MM.1S (cell line): ENCODE data around the gene SORBS2.

ENCODE experiments used
- DNase-seq: peaks from one replicate; pipeline ENCODE4 v3.0.0-alpha.2; 2015
- H2AFZ ChIP-seq: fragments of 300-600 bp; sonication (generic); 2 replicates; pipeline ENCODE4 v1.6.0; 2016; ENCODE audit warnings: antibody characterized with exemption, low read length
- H3F3A ChIP-seq: fragments of 300-600 bp; sonication (generic); 2 replicates; pipeline ENCODE4 v1.6.1; 2016; ENCODE audit warnings: mild to moderate bottlenecking, antibody characterized with exemption, low read length, moderate library complexity, mixed read lengths; ENCODE audit not compliant: insufficient read depth
- H3K27ac ChIP-seq: fragments of 300-600 bp; sonication (generic); 2 replicates; pipeline ENCODE4 v1.5.1; 2016; ENCODE audit warnings: mild to moderate bottlenecking, low read length
- H3K27me3 ChIP-seq: fragments of 300-600 bp; sonication (generic); replicated peaks from 2 replicates; pipeline ENCODE4 v1.6.0; 2016; ENCODE audit warnings: low read length; ENCODE audit not compliant: insufficient read depth
- H3K36me3 ChIP-seq: fragments of 300-600 bp; sonication (generic); replicated peaks from 2 replicates; pipeline ENCODE4 v1.6.1; 2016; ENCODE audit warnings: mild to moderate bottlenecking, low read length, mixed read lengths; ENCODE audit not compliant: insufficient read depth
- H3K4me1 ChIP-seq: fragments of 300-600 bp; sonication (generic); 2 replicates; pipeline ENCODE4 v1.6.1; 2016; ENCODE audit warnings: low read length, mixed read lengths
- H3K4me2 ChIP-seq: fragments of 300-600 bp; sonication (generic); 2 replicates; pipeline ENCODE4 v1.6.0; 2016; ENCODE audit warnings: low read depth, low read length
- H3K4me3 ChIP-seq: fragments of 300-600 bp; sonication (generic); 2 replicates; pipeline ENCODE4 v1.5.1; 2016; ENCODE audit warnings: low read length, mixed read lengths
- H3K79me2 ChIP-seq: fragments of 300-600 bp; sonication (generic); 2 replicates; pipeline ENCODE4 v1.6.1; 2016; ENCODE audit warnings: mixed run types, low read length, mixed read lengths
- H3K9ac ChIP-seq: fragments of 300-600 bp; sonication (generic); 2 replicates; pipeline ENCODE4 v1.6.1; 2016; ENCODE audit warnings: low read length, mixed read lengths
- H3K9me2 ChIP-seq: fragments of 300-600 bp; sonication (generic); replicated peaks from 2 replicates; pipeline ENCODE4 v1.6.1; 2016; ENCODE audit warnings: mild to moderate bottlenecking, low read length, mixed read lengths; ENCODE audit not compliant: insufficient read depth
- H3K9me3 ChIP-seq: fragments of 300-600 bp; sonication (generic); replicated peaks from 2 replicates; pipeline ENCODE4 v1.6.1; 2016; ENCODE audit warnings: mild to moderate bottlenecking, low read length, mixed read lengths; ENCODE audit not compliant: insufficient read depth
- H4K20me1 ChIP-seq: fragments of 300-600 bp; sonication (generic); 2 replicates; pipeline ENCODE4 v1.6.1; 2016; ENCODE audit warnings: mild to moderate bottlenecking, low read length, moderate library complexity, mixed read lengths; ENCODE audit not compliant: insufficient read depth
- EZH2 ChIP-seq: fragments of 300-600 bp; sonication (generic); optimal IDR thresholded peaks from 2 replicates; pipeline ENCODE3; 2017; ENCODE audit warnings: low read depth, mild to moderate bottlenecking, antibody characterized with exemption, low read length, mixed read lengths
- EZH2phosphoT487 ChIP-seq: fragments of 300-600 bp; sonication (generic); IDR thresholded peaks from 2 replicates; pipeline ENCODE4 v1.6.1; 2018; ENCODE audit warnings: antibody characterized with exemption, low read length
- TF ChIP-seq, protein P1 (sequence below): fragments of 300-600 bp; sonication (generic); IDR thresholded peaks from 2 replicates; pipeline ENCODE4 v1.5.1; 2016; ENCODE audit warnings: antibody characterized with exemption, low read length, mixed read lengths

The SORBS2 gene

DNA sequence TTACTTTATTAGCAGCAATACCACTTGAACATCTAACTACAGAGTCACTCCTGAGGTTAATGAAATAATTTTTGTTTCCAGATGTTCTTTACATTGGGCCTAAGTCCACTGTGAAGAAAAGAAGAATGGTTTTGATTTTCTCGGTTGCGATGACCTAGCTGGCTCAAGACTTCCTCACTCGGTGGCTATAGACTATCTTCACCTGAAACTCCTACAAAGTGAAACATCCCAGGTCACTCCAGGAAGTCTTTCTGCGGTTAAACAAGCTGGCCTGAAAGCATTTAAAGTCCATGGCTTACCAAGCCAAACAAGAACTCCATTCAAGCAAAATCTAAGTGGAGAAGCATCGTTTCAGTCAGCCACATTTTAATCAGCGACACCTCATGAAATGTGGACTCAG, 13.7 kb upstream of the SORBS2 start:
- H3K4me1 ChIP-seq: peaks cover 18% of the 10 kb centered on the region
- peak; percentile 72 for DNase-seq
- H3K4me2 ChIP-seq: peak overlapping the region; percentile 33; the same call in 1 of the 2 replicates
- H3F3A ChIP-seq: peaks cover 6% of the 10 kb centered on the region; the same call in 1 of the 2 replicates
- H2AFZ ChIP-seq: no peak overlapping the region
- H3K36me3 ChIP-seq: no peaks in the 10 kb centered on the region
- TF ChIP-seq EZH2 (no peak), EZH2phosphoT487 (no peak)
- TF ChIP-seq, protein P1, sequence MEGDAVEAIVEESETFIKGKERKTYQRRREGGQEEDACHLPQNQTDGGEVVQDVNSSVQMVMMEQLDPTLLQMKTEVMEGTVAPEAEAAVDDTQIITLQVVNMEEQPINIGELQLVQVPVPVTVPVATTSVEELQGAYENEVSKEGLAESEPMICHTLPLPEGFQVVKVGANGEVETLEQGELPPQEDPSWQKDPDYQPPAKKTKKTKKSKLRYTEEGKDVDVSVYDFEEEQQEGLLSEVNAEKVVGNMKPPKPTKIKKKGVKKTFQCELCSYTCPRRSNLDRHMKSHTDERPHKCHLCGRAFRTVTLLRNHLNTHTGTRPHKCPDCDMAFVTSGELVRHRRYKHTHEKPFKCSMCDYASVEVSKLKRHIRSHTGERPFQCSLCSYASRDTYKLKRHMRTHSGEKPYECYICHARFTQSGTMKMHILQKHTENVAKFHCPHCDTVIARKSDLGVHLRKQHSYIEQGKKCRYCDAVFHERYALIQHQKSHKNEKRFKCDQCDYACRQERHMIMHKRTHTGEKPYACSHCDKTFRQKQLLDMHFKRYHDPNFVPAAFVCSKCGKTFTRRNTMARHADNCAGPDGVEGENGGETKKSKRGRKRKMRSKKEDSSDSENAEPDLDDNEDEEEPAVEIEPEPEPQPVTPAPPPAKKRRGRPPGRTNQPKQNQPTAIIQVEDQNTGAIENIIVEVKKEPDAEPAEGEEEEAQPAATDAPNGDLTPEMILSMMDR: no peak
- no peaks in the 10 kb centered on the region for H3K79me2 ChIP-seq
- no peaks in the 10 kb centered on the region for H4K20me1 ChIP-seq
- H3K9ac ChIP-seq: no peak overlapping the region
- H3K27ac ChIP-seq: peak overlapping the region; percentile 33; the same call in 1 of the 2 replicates
- no peaks in the 10 kb centered on the region for H3K9me3 ChIP-seq
- no peaks in the 10 kb centered on the region for H3K27me3 ChIP-seq
- no peaks in the 10 kb centered on the region for H3K9me2 ChIP-seq
- H3K4me3 ChIP-seq: no peak overlapping the region

DNA sequence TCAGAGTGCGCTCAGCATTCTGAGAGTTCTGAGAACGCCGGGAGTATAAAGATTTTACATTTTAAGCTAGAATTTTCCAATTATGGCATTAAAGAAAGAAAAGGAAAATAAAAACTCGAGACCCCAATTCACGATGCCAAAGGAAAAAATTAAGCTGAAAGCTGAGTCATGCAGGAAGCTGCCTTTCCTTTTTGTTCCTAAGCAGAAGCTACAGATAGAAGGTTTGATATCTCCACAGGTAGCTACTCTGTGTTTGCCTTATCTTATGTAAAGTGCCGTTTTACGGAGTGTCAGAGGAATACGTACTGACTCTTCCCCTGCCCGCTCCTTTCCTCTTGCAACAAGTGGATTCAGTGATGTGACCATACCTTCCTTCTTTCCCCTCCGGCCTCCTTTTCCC, 10.8 kb upstream of the SORBS2 start:
- no peaks in the 10 kb centered on the region for H3K36me3 ChIP-seq
- no peak overlapping the region for H3K4me3 ChIP-seq
- H3K9me3 ChIP-seq: no peaks in the 10 kb centered on the region
- no peaks in the 10 kb centered on the region for H3K9me2 ChIP-seq
- H3K27ac ChIP-seq: no peak overlapping the region
- no peak for DNase-seq
- no peak for TF ChIP-seq EZH2
- no peaks in the 10 kb centered on the region for H3K79me2 ChIP-seq
- H3K4me1 ChIP-seq: peaks cover 20% of the 10 kb centered on the region
- H2AFZ ChIP-seq: no peak overlapping the region
- no peak overlapping the region for H3K9ac ChIP-seq
- H4K20me1 ChIP-seq: no peaks in the 10 kb centered on the region
- H3K27me3 ChIP-seq: no peaks in the 10 kb centered on the region
- H3F3A ChIP-seq: peaks cover 9% of the 10 kb centered on the region
- H3K4me2 ChIP-seq: no peak overlapping the region

DNA sequence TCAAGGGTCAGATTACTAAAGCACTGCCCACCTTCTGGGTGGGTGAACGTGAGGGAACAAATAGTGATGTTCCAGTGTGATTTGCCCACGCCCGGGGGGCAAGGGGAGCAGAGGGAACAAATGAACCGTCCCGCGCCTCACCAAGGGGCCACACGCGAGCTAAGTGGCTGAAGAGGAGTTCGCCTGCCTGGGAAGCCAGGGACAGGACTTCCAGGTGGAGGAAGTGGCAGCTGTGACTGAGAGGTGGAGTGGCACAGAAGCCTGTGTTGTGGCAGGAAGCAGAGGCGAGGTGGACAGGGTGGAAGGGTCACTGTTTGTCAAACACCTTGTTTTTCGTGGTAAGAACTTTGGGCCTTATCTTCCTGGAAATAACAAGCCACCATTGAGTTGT, 9.0 kb upstream of the SORBS2 start:
- Histone ChIP-seq H3K27me3 (0 out of 2 replicates have a peak, but pooled peaks cover 4% of the 10 kb centered on the region), H3K9ac (no peak overlapping the region), H3K9me3 (no peaks in the 10 kb centered on the region), H3K4me3 (no peak overlapping the region), H3K27ac (no peak overlapping the region), H3K36me3 (no peaks in the 10 kb centered on the region), H4K20me1 (no peaks in the 10 kb centered on the region), H3K79me2 (no peaks in the 10 kb centered on the region), H3F3A (peaks cover 20% of the 10 kb centered on the region), H2AFZ (no peak overlapping the region), H3K4me2 (no peak overlapping the region), H3K4me1 (peaks cover 27% of the 10 kb centered on the region), H3K9me2 (no peaks in the 10 kb centered on the region)
- TF ChIP-seq EZH2 (no peak), EZH2phosphoT487 (no peak)
- TF ChIP-seq, protein P1: no peak
- DNase-seq: no peak

DNA sequence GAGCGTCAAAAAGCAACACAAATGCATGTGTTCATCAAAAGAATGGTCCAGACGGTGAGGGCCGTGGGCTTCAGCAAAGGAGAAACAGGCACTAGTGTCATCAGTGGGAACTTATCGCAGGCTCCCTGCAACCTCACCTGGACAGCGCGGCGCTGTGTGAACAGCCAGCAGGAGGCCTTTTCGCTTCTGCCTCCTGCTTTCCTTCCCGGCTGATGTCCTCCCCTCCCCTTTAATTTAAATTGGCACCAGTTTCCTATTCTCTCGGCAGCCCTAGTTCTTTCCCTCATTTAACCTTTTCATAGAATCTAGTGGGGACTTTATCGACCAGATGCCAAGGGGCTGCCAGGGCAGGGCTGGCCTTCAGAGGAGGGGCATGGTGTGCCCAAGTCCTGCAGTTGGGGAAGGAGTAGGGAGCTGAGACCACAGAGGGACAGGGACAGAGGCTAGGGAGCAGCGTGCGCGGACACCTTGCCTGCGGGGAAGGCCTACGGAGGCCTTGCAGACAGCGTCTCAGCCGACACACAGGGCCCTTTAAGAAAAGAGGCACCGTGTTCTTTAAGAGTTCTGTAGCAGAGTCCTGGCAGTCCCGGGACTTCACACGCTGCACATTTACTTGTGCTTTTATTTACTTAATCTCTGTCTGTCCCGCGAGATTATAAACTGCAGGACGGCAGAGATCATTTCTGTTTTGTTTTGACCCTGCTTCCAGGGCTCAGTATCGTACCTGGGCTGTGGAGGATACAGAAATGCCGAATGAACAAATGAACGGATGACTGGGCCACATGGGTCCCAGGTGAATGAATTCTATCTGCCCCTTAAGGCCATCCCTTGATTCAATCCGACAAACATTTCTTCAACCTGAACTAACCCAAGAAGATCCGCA, 8.4 kb upstream of the SORBS2 start:
- no peak for DNase-seq
- H3K9ac ChIP-seq: no peak overlapping the region
- TF ChIP-seq EZH2 (no peak), EZH2phosphoT487 (no peak)
- TF ChIP-seq, protein P1: no peak

More for the DNA sequence above, 8.4 kb upstream of the SORBS2 start:
- H3K4me3 ChIP-seq: no peak overlapping the region
- 0 out of 2 replicates have a peak, but pooled peaks cover 5% of the 10 kb centered on the region for H3K27me3 ChIP-seq
- no peaks in the 10 kb centered on the region for H3K9me2 ChIP-seq
- H3K79me2 ChIP-seq: no peaks in the 10 kb centered on the region
- no peak overlapping the region for H3K4me2 ChIP-seq
- no peak overlapping the region for H3K27ac ChIP-seq
- H2AFZ ChIP-seq: no peak overlapping the region
- H4K20me1 ChIP-seq: no peaks in the 10 kb centered on the region
- peaks cover 17% of the 10 kb centered on the region for H3F3A ChIP-seq
- H3K4me1 ChIP-seq: peaks cover 21% of the 10 kb centered on the region
- no peaks in the 10 kb centered on the region for H3K9me3 ChIP-seq
- H3K36me3 ChIP-seq: no peaks in the 10 kb centered on the region
